ENCODE results near the gene EFHD1. TPM values are rescaled to one million over a fixed set of nuclear protein-coding genes. Genes with fewer than 3 reads are reported as not detected.

The EFHD1 gene
- total RNA-seq, 1 donor from 2014 or later, result 142 TPM

GRCh38 chr2:232643813-232644347, 10.5 kb downstream of the EFHD1 start:
- Histone ChIP-seq H3K4me1 (peaks cover 0 to 19% of the 10 kb centered on the region in 2 donors), H3K27me3 (no peaks in the 10 kb centered on the region), H3K9me3 (no peaks in the 10 kb centered on the region), H3K4me3 (no peak overlapping the region), H3K36me3 (peaks cover 0 to 7% of the 10 kb centered on the region in 2 donors), H3K27ac (no peak overlapping the region)
- TF ChIP-seq CTCF (IDR thresholded peaks at IDR 0.05), result no peak
- intact Hi-C loops (cut with DNase I), result no loop called here
- DNase-seq (ENCODE audit: low spot score in 2 of 2), result no peak

- Histone ChIP-seq H3K4me3 (no peak overlapping the region), H3K4me1 (peaks cover 0 to 22% of the 10 kb centered on the region in 2 donors), H3K36me3 (peaks cover 0 to 7% of the 10 kb centered on the region in 2 donors), H3K27me3 (no peaks in the 10 kb centered on the region), H3K27ac (no peak overlapping the region), H3K9me3 (no peaks in the 10 kb centered on the region)
- DNase-seq (ENCODE audit: low spot score in 2 of 2), result no peak
- no peak for TF ChIP-seq CTCF (IDR thresholded peaks at IDR 0.05)
- intact Hi-C loops (cut with DNase I), result no loop called here
Measured at GRCh38 chr2:232645061-232645460, 11.7 kb downstream of the EFHD1 start.

GRCh38 chr2:232646726-232647125, 13.3 kb downstream of the EFHD1 start:
- H3K27ac ChIP-seq, result peak overlapping the region in 1 of 2 donors; percentile 32
- no peak overlapping the region for H3K4me3 ChIP-seq
- H3K9me3 ChIP-seq, result no peaks in the 10 kb centered on the region
- DNase-seq (ENCODE audit: low spot score in 2 of 2), result no peak
- H3K4me1 ChIP-seq, result peaks cover 0 to 21% of the 10 kb centered on the region in 2 donors
- peaks cover 0 to 3% of the 10 kb centered on the region in 2 donors for H3K36me3 ChIP-seq
- no peaks in the 10 kb centered on the region for H3K27me3 ChIP-seq
- intact Hi-C loops (cut with DNase I), result no loop called here
- no peak for TF ChIP-seq CTCF (IDR thresholded peaks at IDR 0.05)

GRCh38 chr2:232647261-232647660, 13.9 kb downstream of the EFHD1 start:
- H3K4me3 ChIP-seq, result no peak overlapping the region
- intact Hi-C loops (cut with DNase I), result no loop called here

GRCh38 chr2:232649033-232649432, 15.6 kb downstream of the EFHD1 start:
- peak overlapping the region in 1 of 2 donors; percentile 16 for H3K27ac ChIP-seq
- DNase-seq (ENCODE audit: low spot score in 2 of 2), result no peak
- intact Hi-C loops (cut with DNase I), result no loop called here

More at GRCh38 chr2:232647261-232647660, 13.9 kb downstream of the EFHD1 start:
- TF ChIP-seq CTCF (IDR thresholded peaks at IDR 0.05), result no peak
- Histone ChIP-seq H3K27ac (peak overlapping the region; percentile 15 to 32), H3K4me1 (peaks cover 0 to 18% of the 10 kb centered on the region in 2 donors), H3K9me3 (no peaks in the 10 kb centered on the region), H3K27me3 (no peaks in the 10 kb centered on the region), H3K36me3 (peaks cover 0 to 3% of the 10 kb centered on the region in 2 donors)
- DNase-seq (ENCODE audit: low spot score in 2 of 2), result no peak

More at GRCh38 chr2:232649033-232649432, 15.6 kb downstream of the EFHD1 start:
- Histone ChIP-seq H3K9me3 (no peaks in the 10 kb centered on the region), H3K27me3 (no peaks in the 10 kb centered on the region), H3K4me1 (peaks cover 0 to 24% of the 10 kb centered on the region in 2 donors), H3K36me3 (peaks cover 0 to 3% of the 10 kb centered on the region in 2 donors), H3K4me3 (no peak overlapping the region)
- TF ChIP-seq CTCF (IDR thresholded peaks at IDR 0.05), result no peak

Measured in ascending aorta (tissue), 2 donors.